ENCODE measurements around the gene ARL3. TPM values are rescaled to one million over a fixed set of nuclear protein-coding genes. Genes with fewer than 3 reads are reported as not detected.

Gene ARL3
- total RNA-seq, 1 experiment from 2014 or later, result 16.5 TPM

DNA sequence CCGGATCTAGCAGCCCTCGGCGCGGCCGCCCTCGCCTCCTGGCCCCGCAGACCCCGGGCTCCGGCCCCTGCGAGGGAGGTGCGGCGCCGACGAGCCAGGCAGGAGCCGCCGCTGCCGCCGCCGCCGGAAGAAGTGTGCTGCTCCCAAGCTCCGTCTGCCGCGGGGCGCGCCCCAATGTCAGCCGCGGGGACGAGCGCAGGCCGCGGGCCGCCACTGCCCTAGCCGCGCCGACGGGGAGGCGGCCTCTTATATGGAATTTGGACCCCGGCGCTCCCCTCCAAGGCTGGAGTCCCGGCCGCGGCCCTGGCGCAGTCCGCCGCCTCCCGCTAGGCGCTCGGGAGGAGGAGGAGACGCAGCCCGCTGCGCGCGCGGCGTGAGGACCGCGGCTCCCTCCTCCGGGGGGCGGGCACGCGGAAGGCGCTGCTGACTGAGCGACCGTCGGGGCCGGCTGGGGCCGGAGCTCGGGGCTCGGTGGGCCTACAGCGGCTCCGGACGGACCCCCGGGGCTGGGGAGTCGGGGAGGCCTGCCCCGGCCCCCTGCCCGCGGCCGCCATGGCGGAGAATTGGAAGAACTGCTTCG lies 70.0 kb downstream of the ARL3 start, which contains the start of gene TRIM8:
Gene TRIM8 (plus strand): TSS at position 414 of the 580 bp plus-strand sequence. CDS start 139 bp downstream, at position 553.
- no CpG with 5 or more reads among the region's 80 CpGs for WGBS (ENCODE audit: extremely low coverage, insufficient read length, low lambda C conversion rate)

More for the DNA sequence above, 70.0 kb downstream of the ARL3 start, which contains the start of gene TRIM8:
- H3T11ph ChIP-seq (ENCODE audit: low read length), result no peak within 1 kb of the TSS
- peaks cover 3% of the 10 kb centered on the region for H4K20me1 ChIP-seq (ENCODE audit: control insufficient read depth, insufficient read depth, insufficient read length)
- H3K23ac ChIP-seq (ENCODE audit: insufficient read length, low read depth, low read length), result no peak within 1 kb of the TSS
- no peaks in the 10 kb centered on the region for H3K9me3 ChIP-seq (ENCODE audit: control insufficient read depth, low read depth, low read length)
- no peak within 1 kb of the TSS for H3K56ac ChIP-seq (ENCODE audit: insufficient read length, low read depth, low read length)
- no peaks in the 10 kb centered on the region for H3K27me3 ChIP-seq (ENCODE audit: insufficient read depth, low read length)
- H4K8ac ChIP-seq (replicated peaks; ENCODE audit: insufficient read length, low read depth, low read length), result no peak within 1 kb of the TSS
- no peak within 1 kb of the TSS for H2BK120ac ChIP-seq (ENCODE audit: low read depth, low read length, poor library complexity, severe bottlenecking)
- peak within 1 kb of the TSS; percentile 77 for H3K4me2 ChIP-seq (ENCODE audit: insufficient read depth, insufficient read length, low read length)
- no peak within 1 kb of the TSS for H2BK15ac ChIP-seq (ENCODE audit: low read depth, low read length)
- H3K27me3 Mint-ChIP-seq (ENCODE audit: low read depth), result no peaks in the 10 kb centered on the region
- peak; percentile 53 for DNase-seq
- H3K27ac ChIP-seq (ENCODE audit: insufficient read length, low read depth, low read length), result no peak within 1 kb of the TSS
- no peak within 1 kb of the TSS for H2BK12ac ChIP-seq (ENCODE audit: insufficient read length, low read depth, low read length)
- peaks cover 1% of the 10 kb centered on the region; the same call in 1 of the 2 replicates for H3K4me1 ChIP-seq (ENCODE audit: insufficient read depth, low read length)
- H4K91ac ChIP-seq (ENCODE audit: insufficient read length, low read depth, low read length), result no peak within 1 kb of the TSS
- no peaks in the 10 kb centered on the region for H3K79me1 ChIP-seq (ENCODE audit: insufficient read depth, low read depth, low read length, poor library complexity, severe bottlenecking)
- H3K14ac ChIP-seq (ENCODE audit: insufficient read depth, low read length), result peak within 1 kb of the TSS; percentile 80
- no peak within 1 kb of the TSS for H2AK5ac ChIP-seq (ENCODE audit: insufficient read length, low read length)
- no peak within 1 kb of the TSS for H2BK5ac ChIP-seq (ENCODE audit: insufficient read length, low read length)
- H3K18ac ChIP-seq (ENCODE audit: insufficient read length, low read depth, low read length), result peak within 1 kb of the TSS; percentile 72
- H2AFZ ChIP-seq (ENCODE audit: low read length), result no peak within 1 kb of the TSS
- no peak within 1 kb of the TSS for H4K5ac ChIP-seq (ENCODE audit: insufficient read length, low read depth, low read length)
- peaks cover 19% of the 10 kb centered on the region; the same call in 1 of the 2 replicates for H3K79me2 ChIP-seq (ENCODE audit: insufficient read depth, low read length)
- peaks cover 41 to 42% of the 10 kb centered on the region in 2 experiments for H3K4me1 Mint-ChIP-seq
- peaks cover 28% of the 10 kb centered on the region for H3K23me2 ChIP-seq (ENCODE audit: insufficient read length, low read depth, low read length, poor library complexity, severe bottlenecking)
- H3K4me3 Mint-ChIP-seq, result peak within 1 kb of the TSS; percentile 93 to 97
- peaks cover 0 to 4% (median 0%) of the 10 kb centered on the region in 3 experiments; a peak in 2 of 7 replicates for H3K36me3 Mint-ChIP-seq (ENCODE audit: insufficient read depth in 1 of 3, low read depth in 3 of 3)
- H3K4ac ChIP-seq (ENCODE audit: low read depth, low read length), result no peak within 1 kb of the TSS
- TF ChIP-seq, protein P1, sequence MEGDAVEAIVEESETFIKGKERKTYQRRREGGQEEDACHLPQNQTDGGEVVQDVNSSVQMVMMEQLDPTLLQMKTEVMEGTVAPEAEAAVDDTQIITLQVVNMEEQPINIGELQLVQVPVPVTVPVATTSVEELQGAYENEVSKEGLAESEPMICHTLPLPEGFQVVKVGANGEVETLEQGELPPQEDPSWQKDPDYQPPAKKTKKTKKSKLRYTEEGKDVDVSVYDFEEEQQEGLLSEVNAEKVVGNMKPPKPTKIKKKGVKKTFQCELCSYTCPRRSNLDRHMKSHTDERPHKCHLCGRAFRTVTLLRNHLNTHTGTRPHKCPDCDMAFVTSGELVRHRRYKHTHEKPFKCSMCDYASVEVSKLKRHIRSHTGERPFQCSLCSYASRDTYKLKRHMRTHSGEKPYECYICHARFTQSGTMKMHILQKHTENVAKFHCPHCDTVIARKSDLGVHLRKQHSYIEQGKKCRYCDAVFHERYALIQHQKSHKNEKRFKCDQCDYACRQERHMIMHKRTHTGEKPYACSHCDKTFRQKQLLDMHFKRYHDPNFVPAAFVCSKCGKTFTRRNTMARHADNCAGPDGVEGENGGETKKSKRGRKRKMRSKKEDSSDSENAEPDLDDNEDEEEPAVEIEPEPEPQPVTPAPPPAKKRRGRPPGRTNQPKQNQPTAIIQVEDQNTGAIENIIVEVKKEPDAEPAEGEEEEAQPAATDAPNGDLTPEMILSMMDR (conservative IDR thresholded peaks at IDR 0.05), result no peak
- no peak within 1 kb of the TSS for H2BK20ac ChIP-seq (ENCODE audit: low read depth, low read length, poor library complexity, severe bottlenecking)
- H3K27ac Mint-ChIP-seq, result peak within 1 kb of the TSS in 2 of 3 experiments; percentile 88 to 91; a peak in 4 of 7 replicates
- peak within 1 kb of the TSS; percentile 58 for H3K9ac ChIP-seq (ENCODE audit: extremely low read depth, insufficient read length, low read length)
- H3K9me3 Mint-ChIP-seq, result no peaks in the 10 kb centered on the region; a peak in 1 of 5 replicates
